IMR-90 (cell line): ENCODE results near the gene NAV1. TPM values are rescaled to one million over a fixed set of nuclear protein-coding genes. Genes with fewer than 3 reads are reported as not detected.
"Not testable (repeated sequence)": the region's sequence is repeated elsewhere in the genome, so short reads cannot be mapped to it uniquely, and the experiment has no call there.

Source experiments
- ATAC-seq: fragments of 200-7000 bp; cut with Tn5 transposase; 2 replicates; pipeline ENCODE4 v1.9.1; 2020; ENCODE audit warnings: low read depth, mild to moderate bottlenecking, moderate library complexity
- BruUV-seq: library from RNA; stranded (reverse); fragments of 400-500 nt; replicated peaks from 2 replicates; lab custom pipeline; 2021; lab: Mats Ljungman, UMichigan
- CTCF ChIA-PET: fragments of 300-600 bp; formaldehyde crosslinking; extraction: SDS; loops from one replicate; lab custom pipeline; 2021; ENCODE audit warnings: antibody characterized with exemption; lab: Yijun Ruan, JAX
- POLR2A ChIA-PET: fragments of 300-600 bp; sonication (Branson Sonifier 250); formaldehyde crosslinking; loops from one replicate; lab custom pipeline; 2022; ENCODE audit warnings: antibody characterized with exemption; ENCODE audit not compliant: unreplicated experiment; lab: Charles Lee
- DNase-seq: peaks from one replicate; pipeline ENCODE4 v3.0.0; 2013
- H2AFZ ChIP-seq: replicated peaks from 2 replicates; pipeline ENCODE3; 2013; ENCODE audit warnings: low read length, mild to moderate bottlenecking; ENCODE audit not compliant: poor library complexity
- H2AK5ac ChIP-seq: 2 replicates; pipeline ENCODE4 v1.6.1; 2013; ENCODE audit warnings: low read depth, low read length, inconsistent platforms
- H2AK9ac ChIP-seq: replicated peaks from 2 replicates; pipeline ENCODE3; 2013; ENCODE audit warnings: mild to moderate bottlenecking, low read depth, low read length, moderate library complexity; ENCODE audit not compliant: poor library complexity
- H2BK120ac ChIP-seq: 2 replicates; pipeline ENCODE4 v1.6.1; 2013; ENCODE audit warnings: low read depth, low read length, inconsistent platforms
- H2BK15ac ChIP-seq: 3 replicates; pipeline ENCODE4 v1.6.1; 2013; ENCODE audit warnings: low read depth, low read length, inconsistent platforms
- H2BK20ac ChIP-seq: 2 replicates; pipeline ENCODE4 v1.6.1; 2013; ENCODE audit warnings: low read depth, mild to moderate bottlenecking, inconsistent platforms, low read length, moderate library complexity
- H2BK5ac ChIP-seq: 2 replicates; pipeline ENCODE4 v1.6.1; 2013; ENCODE audit warnings: mild to moderate bottlenecking, low read depth, low read length, inconsistent platforms; ENCODE audit not compliant: poor library complexity, severe bottlenecking
- H3K14ac ChIP-seq: replicated peaks from 2 replicates; pipeline ENCODE4 v1.6.1; 2013; ENCODE audit warnings: low read depth, low read length, inconsistent platforms
- H3K18ac ChIP-seq: 2 replicates; pipeline ENCODE4 v1.6.1; 2013; ENCODE audit warnings: low read depth, low read length, control low read depth
- H3K23ac ChIP-seq: 2 replicates; pipeline ENCODE4 v1.6.1; 2013; ENCODE audit warnings: low read depth, low read length, inconsistent platforms
- H3K27ac ChIP-seq: 2 replicates; pipeline ENCODE4 v1.5.1; 2013; ENCODE audit warnings: mild to moderate bottlenecking, control low read depth, low read length; ENCODE audit not compliant: insufficient read depth
- H3K27me3 ChIP-seq: 2 replicates; pipeline ENCODE4 v1.6.1; 2013; ENCODE audit warnings: low read length; ENCODE audit not compliant: control insufficient read depth, insufficient read depth
- H3K36me3 ChIP-seq: 2 replicates; pipeline ENCODE4 v1.6.1; 2013; ENCODE audit warnings: low read length, mixed read lengths; ENCODE audit not compliant: control insufficient read depth, insufficient read depth
- H3K4ac ChIP-seq: 2 replicates; pipeline ENCODE4 v1.6.1; 2013; ENCODE audit warnings: low read depth, low read length, inconsistent platforms
- H3K4me1 ChIP-seq: 2 replicates; pipeline ENCODE4 v1.6.1; 2013; ENCODE audit warnings: low read length, mixed read lengths; ENCODE audit not compliant: control insufficient read depth, insufficient read depth
- H3K4me2 ChIP-seq: 2 replicates; pipeline ENCODE4 v1.6.1; 2013; ENCODE audit warnings: low read depth, mild to moderate bottlenecking, control low read depth, low read length, moderate library complexity
- H3K4me3 ChIP-seq: 2 replicates; pipeline ENCODE4 v1.5.1; 2013; ENCODE audit warnings: low read depth, mild to moderate bottlenecking, control low read depth, low read length, moderate library complexity; ENCODE audit not compliant: insufficient read depth
- H3K56ac ChIP-seq: 2 replicates; pipeline ENCODE4 v1.6.1; 2013; ENCODE audit warnings: low read length, inconsistent platforms; ENCODE audit not compliant: insufficient read depth; ENCODE audit errors: extremely low read depth
- H3K79me1 ChIP-seq, 2 experiments: 2 replicates each; pipeline ENCODE4 v1.6.1; 2013; ENCODE audit warnings: low read length in 2 of 2, inconsistent platforms in 1 of 2, low read depth in 1 of 2
- H3K9ac ChIP-seq: 2 replicates; pipeline ENCODE4 v1.6.1; 2013; ENCODE audit warnings: low read depth, low read length, control low read depth
- H3K9me1 ChIP-seq: 2 replicates; pipeline ENCODE4 v1.6.1; 2013; ENCODE audit warnings: low read length, inconsistent platforms; ENCODE audit not compliant: insufficient read depth
- H3K9me3 ChIP-seq: 2 replicates; pipeline ENCODE4 v1.6.1; 2013; ENCODE audit warnings: low read length; ENCODE audit not compliant: control insufficient read depth, insufficient read depth
- H4K20me1 ChIP-seq: 2 replicates; pipeline ENCODE4 v1.6.1; 2013; ENCODE audit warnings: low read length, inconsistent platforms; ENCODE audit not compliant: insufficient read depth
- H4K5ac ChIP-seq: 2 replicates; pipeline ENCODE4 v1.6.1; 2013; ENCODE audit warnings: mild to moderate bottlenecking, low read depth, low read length, control low read depth
- H4K8ac ChIP-seq, 2 experiments: 2 replicates each; pipeline ENCODE4 v1.6.1; 2013; ENCODE audit warnings: low read depth in 2 of 2, low read length in 2 of 2, control low read depth in 1 of 2, inconsistent platforms in 1 of 2
- H4K91ac ChIP-seq: 2 replicates; pipeline ENCODE4 v1.6.1; 2013; ENCODE audit warnings: low read depth, low read length, inconsistent platforms; ENCODE audit not compliant: insufficient read depth
- USF2 ChIP-seq: fragments of 150-350 bp; IDR thresholded peaks from 2 replicates; pipeline ENCODE4 v1.6.1; 2017; ENCODE audit warnings: mild to moderate bottlenecking, antibody characterized with exemption, low read length, low read depth
- WGBS, 2 experiments: methylation state at CpG; one replicate each; pipeline versions ENCODE4 v1.1.5 to v1.1.7; 2013; ENCODE audit warnings: missing lambda C conversion rate in 2 of 2; ENCODE audit not compliant: insufficient read length in 1 of 2; ENCODE audit errors: extremely low coverage in 2 of 2; 5-methylcytosine and 5-hydroxymethylcytosine counted together
- dilution Hi-C: fragments of 300-500 bp; cut with HindIII; formaldehyde crosslinking; loops from one replicate; pipeline ENCODE4 v1.14.3; 2018; ENCODE audit warnings: low sequenced_read_pairs; ENCODE audit not compliant: unreplicated experiment
- in situ Hi-C: fragments of 300-500 bp; cut with MboI; formaldehyde crosslinking; loops from 3 replicates; pipeline ENCODE4 v1.14.3; 2019; ENCODE audit warnings: low sequenced_read_pairs, inconsistent platforms, mixed read lengths
- intact Hi-C: fragments of 100-400 bp; cut with micrococcal nuclease; formaldehyde crosslinking; loops from 2 replicates; pipeline ENCODE4 v1.10.0; 2022
- polyA plus RNA-seq, 3 experiments: library from polyadenylated mRNA; depleted of rRNA; stranded (reverse); fragments of >200 nt; gene quantifications; 2 replicates each; pipeline ENCODE4 v1.2.3, GENCODE V29; 2012; ENCODE audit warnings: low replicate concordance in 1 of 3
- total RNA-seq: library from RNA; depleted of rRNA; stranded (reverse); fragments of >200 nt; gene quantifications from 2 replicates; pipeline ENCODE4 v1.2.3, GENCODE V29; 2012

NAV1 gene
- total and polyA plus RNA-seq, 2 of the 4 experiments (the other 2 are of a cell fraction) = 14.0 to 23.1 TPM

GRCh38 chr1:201493026-201493656, 45.8 kb upstream of the NAV1 start:
- Histone ChIP-seq H3K27ac (peak overlapping the region; percentile 75; the same call in 1 of the 2 replicates), H2BK120ac (peak overlapping the region; percentile 54; the same call in 1 of the 2 replicates)
- not testable (repeated sequence) for BruUV-seq

More at GRCh38 chr1:201493026-201493656, 45.8 kb upstream of the NAV1 start:
- Histone ChIP-seq H4K20me1 (peaks cover 96% of the 10 kb centered on the region), H3K9me1 (peaks cover 56% of the 10 kb centered on the region), H3K4ac (peak overlapping the region; percentile 17), H2BK5ac (peak overlapping the region; percentile 37), H3K14ac (peak overlapping the region; percentile 51; the same call in 1 of the 2 replicates), H3K79me1 (peaks cover 43 to 95% of the 10 kb centered on the region in 2 experiments), H2AK5ac (peak overlapping the region; percentile 20; the same call in 1 of the 2 replicates), H3K23ac (peak overlapping the region; percentile 36; the same call in 1 of the 2 replicates), H3K36me3 (peaks cover 63% of the 10 kb centered on the region), H3K4me1 (peaks cover 65% of the 10 kb centered on the region), H3K18ac (peak overlapping the region; percentile 40; the same call in 1 of the 2 replicates), H4K8ac (0 out of 4 replicates have a peak overlapping the region, but pooled peaks of 1 of the 2 experiments have one; percentile 58)
- H3K9me3 ChIP-seq, H2BK15ac ChIP-seq, DNase-seq, intact Hi-C loops, H4K5ac ChIP-seq, in situ Hi-C loops, H2BK20ac ChIP-seq, H3K9ac ChIP-seq, dilution Hi-C loops, H3K27me3 ChIP-seq, H3K4me3 ChIP-seq, H2AK9ac ChIP-seq, H2AFZ ChIP-seq, ATAC-seq, CTCF ChIA-PET, H3K56ac ChIP-seq, H4K91ac ChIP-seq, H3K4me2 ChIP-seq, POLR2A ChIA-PET: not testable (repeated sequence)
- TF ChIP-seq USF2 = 0 out of 2 replicates have a peak, but pooled peaks have one; percentile 2
- WGBS, 2 experiments = no CpG with 5 or more reads among the region's 3 CpGs
